Lower leg skin (tissue), 4 donors: ENCODE measurements around the gene RBM48. TPM values are rescaled to one million over a fixed set of nuclear protein-coding genes. Genes with fewer than 3 reads are reported as not detected.
A peak's percentile ranks its signal among the peaks of the same experiment; 100 is the strongest.
"Not testable (repeated sequence)": the region's sequence is repeated elsewhere in the genome, so short reads cannot be mapped to it uniquely, and the experiment has no call there.

Experiments used
- DNase-seq, 2 donors: peaks; one replicate each; pipeline ENCODE4 v3.0.0-alpha.2; 2019; ENCODE audit warnings: low spot score in 2 of 2
- H3K4me3 ChIP-seq: fragments of 200-600 bp; sonication (generic); 2 replicates; pipeline ENCODE4 v1.5.1; 2017; ENCODE audit warnings: mild to moderate bottlenecking, low read depth; ENCODE audit not compliant: poor library complexity, severe bottlenecking
- POLR2A ChIP-seq, 2 donors: fragments of 450-650 bp; IDR thresholded peaks; one replicate each; pipeline ENCODE4 v1.6.1; 2016 to 2017; ENCODE audit warnings: antibody characterized with exemption in 2 of 2, mild to moderate bottlenecking in 1 of 2, moderate library complexity in 1 of 2
- WGBS, 2 donors: methylation state at CpG; one replicate each; pipeline ENCODE4 v1.1.5; 2018; 5-methylcytosine and 5-hydroxymethylcytosine counted together
- intact Hi-C: fragments of 100-400 bp; cut with DNase I; formaldehyde crosslinking; loops from one replicate; pipeline ENCODE4 v1.15.0; 2023; ENCODE audit warnings: low total_unique reads
- total RNA-seq, 4 donors: library from RNA; depleted of rRNA; stranded (reverse); fragments of >200 nt; gene quantifications; one replicate each; pipeline ENCODE4 v1.1.0, GENCODE V29; 2016
- TF ChIP-seq, protein P1 (sequence below), 3 donors: fragments of 450-650 bp; IDR thresholded peaks; one replicate each; pipeline ENCODE4 v1.5.1; 2016; ENCODE audit warnings: antibody characterized with exemption in 3 of 3, mild to moderate bottlenecking in 3 of 3, moderate library complexity in 2 of 3

RBM48 gene
- total RNA-seq, 4 donors from 2014 or later = 7.5 to 16.4 (median 12.4) TPM

DNA sequence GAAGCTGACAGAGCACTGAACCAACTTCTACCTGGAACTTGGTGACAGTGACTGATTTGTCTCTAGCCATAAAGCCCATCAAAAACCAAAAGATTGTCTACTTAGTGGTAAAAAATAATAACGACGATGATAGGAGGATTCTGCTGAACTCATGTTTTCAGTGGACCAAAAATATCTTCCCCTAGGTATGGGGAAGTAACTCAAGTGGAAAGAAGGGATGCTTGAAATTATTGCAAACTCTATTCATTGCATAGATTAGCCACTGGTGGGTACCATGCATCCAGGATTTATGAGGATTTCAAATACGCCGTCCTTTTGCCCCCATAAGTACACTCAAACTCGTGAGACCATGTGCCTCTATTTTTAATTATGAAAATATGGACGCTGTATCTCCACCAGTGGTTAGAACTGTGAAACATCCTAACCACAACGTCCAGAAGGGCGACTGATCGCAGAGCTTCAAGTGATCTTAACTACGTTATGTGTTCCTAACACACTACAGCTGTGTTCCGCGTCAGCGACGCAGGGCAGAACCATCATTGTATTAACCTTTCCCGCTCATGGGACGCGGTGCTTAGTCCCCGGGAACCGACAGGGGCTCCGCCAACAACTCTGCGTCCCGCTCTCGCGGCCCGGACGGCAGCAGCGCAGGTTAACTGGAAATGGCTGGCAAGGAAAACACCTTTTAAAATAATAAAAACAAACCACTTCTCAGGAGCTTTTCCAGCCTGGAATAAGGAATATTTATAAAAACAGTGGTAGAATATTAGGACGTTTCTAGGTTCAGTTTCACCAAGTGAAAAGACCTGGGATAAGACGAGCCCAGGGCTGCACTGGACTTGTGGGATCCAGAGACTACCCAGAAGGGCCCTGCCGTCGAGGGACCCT is 1.1 kb upstream of the RBM48 start:
- TF ChIP-seq POLR2A (IDR thresholded peaks at IDR 0.05) = no peak
- TF ChIP-seq, protein P1, sequence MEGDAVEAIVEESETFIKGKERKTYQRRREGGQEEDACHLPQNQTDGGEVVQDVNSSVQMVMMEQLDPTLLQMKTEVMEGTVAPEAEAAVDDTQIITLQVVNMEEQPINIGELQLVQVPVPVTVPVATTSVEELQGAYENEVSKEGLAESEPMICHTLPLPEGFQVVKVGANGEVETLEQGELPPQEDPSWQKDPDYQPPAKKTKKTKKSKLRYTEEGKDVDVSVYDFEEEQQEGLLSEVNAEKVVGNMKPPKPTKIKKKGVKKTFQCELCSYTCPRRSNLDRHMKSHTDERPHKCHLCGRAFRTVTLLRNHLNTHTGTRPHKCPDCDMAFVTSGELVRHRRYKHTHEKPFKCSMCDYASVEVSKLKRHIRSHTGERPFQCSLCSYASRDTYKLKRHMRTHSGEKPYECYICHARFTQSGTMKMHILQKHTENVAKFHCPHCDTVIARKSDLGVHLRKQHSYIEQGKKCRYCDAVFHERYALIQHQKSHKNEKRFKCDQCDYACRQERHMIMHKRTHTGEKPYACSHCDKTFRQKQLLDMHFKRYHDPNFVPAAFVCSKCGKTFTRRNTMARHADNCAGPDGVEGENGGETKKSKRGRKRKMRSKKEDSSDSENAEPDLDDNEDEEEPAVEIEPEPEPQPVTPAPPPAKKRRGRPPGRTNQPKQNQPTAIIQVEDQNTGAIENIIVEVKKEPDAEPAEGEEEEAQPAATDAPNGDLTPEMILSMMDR (IDR thresholded peaks at IDR 0.05) = no peak
- WGBS, 2 donors = 1% methylated on average over 31 of the region's 31 CpGs
- intact Hi-C loops = no loop called here
- H3K4me3 ChIP-seq = peak overlapping the region; percentile 90
- DNase-seq = peak; percentile 25 to 87

DNA sequence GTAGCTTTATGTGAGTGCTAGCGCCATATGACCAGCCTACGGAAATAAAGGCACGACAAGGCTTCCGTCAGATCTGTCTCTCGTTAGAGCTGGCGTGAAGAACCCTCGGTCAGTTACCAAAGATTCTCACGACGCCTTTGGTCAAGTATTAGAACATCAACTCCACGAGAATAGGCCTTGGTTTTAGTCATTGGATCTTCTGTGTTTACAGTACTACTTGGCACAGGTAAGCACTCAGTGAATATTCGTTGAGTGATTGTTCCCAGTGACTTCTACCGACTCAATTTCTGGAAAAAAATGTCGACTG is 316 bp downstream of the RBM48 start:
- 0% methylated on average over 13 of the region's 13 CpGs for WGBS, 2 donors
- intact Hi-C loops = no loop called here
- DNase-seq = no peak
- peak overlapping the region; percentile 64 for H3K4me3 ChIP-seq
- TF ChIP-seq, protein P1 (IDR thresholded peaks at IDR 0.05) = no peak
- no peak for TF ChIP-seq POLR2A (IDR thresholded peaks at IDR 0.05)

DNA sequence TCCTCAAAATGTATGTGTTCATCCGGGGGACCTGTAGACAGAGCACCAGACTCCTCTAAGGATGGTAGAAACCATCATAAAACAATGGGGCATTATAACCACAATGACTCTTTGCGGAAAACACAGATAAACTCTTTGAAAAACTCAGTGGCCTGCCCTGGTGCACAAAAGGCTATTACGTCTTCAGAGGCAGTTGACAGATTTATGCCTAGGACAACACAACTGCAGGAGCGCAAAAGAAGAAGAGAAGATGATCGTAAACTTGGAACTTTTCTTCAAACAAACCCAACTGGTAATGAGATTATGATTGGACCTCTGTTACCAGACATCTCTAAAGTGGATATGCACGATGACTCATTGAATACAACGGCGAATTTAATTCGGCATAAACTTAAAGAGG is 6.0 kb downstream of the RBM48 start:
- intact Hi-C loops = no loop called here
- DNase-seq = no peak
- 88 to 92% methylated on average over 9 of the region's 9 CpGs for WGBS, 2 donors
- TF ChIP-seq, protein P1 (IDR thresholded peaks at IDR 0.05) = no peak
- no peak for TF ChIP-seq POLR2A (IDR thresholded peaks at IDR 0.05)
- no peak overlapping the region for H3K4me3 ChIP-seq

DNA sequence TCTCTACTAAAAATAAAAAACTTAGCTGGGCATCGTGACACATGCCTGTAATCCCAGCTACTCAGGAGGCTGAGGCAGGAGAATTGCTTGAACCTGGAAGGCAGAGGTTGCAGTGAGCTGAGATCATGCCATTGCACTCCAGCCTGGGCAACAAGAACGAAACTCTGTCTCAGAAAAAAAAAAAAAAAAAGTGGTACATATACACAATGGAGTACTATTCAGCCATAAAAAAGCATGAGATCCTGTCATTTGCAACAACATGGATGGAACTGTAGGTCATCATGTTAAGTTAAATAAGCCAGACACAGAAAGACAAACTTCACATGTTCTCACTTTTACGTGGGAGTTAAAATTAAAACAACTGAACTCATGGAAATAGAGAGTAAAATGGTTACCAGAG is 14.9 kb downstream of the RBM48 start:
- WGBS, 2 donors = 93 to 97% methylated on average over 3 of the region's 3 CpGs
- H3K4me3 ChIP-seq, DNase-seq, intact Hi-C loops: not testable (repeated sequence)

DNA sequence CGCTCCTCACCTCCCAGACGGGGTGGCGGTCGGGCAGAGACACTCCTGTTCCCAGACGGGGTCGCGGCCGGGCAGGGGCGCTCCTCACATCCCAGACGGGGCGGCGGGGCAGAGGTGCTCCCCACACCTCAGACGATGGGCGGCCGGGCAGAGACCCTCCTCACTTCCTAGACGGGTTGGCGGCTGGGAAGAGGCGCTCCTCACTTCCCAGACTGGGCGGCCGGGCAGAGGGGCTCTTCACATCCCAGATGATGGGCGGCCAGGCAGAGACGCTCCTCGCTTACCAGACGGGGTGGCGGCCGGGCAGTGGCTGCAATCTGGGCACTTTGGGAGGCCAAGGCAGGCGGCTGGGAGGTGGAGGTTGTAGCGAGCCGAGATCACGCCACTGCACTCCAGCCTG is 16.5 kb downstream of the RBM48 start:
- DNase-seq, intact Hi-C loops, H3K4me3 ChIP-seq: not testable (repeated sequence)
- 95 to 97% methylated on average over 4 to 24 of the region's 30 CpGs for WGBS, 2 donors

DNA sequence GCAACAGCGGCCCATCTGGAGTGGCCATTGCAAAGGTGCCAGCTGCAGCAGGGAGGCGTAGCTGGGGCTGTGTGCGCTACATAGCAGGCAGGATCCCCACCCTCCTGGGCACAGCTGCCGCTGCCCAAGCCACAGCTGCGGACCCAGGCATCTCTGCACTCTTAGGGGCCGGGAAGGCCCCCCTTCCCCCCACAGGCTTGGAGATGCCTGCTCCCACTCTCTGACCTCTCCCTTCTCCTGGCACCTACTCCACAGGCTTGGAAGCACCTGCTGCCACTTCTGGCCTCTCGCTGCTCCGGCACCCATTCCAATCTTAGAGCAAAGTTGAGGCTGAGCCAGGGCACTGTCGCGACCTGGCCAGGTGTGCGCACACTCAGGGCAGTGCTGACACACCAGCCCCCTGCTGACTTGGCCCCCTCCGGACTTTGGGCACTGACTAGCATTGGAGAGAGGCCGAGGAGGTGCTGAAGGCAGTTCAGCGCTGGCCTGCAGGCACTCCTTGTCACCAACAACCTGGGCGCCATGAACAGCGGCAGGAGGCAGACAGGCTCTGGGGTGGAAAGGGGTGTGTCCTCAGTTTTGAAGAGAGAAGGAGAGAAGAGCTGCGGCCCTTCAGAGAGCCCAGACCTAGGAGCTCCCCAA is 18.4 kb downstream of the RBM48 start:
- DNase-seq = no peak
- WGBS, 2 donors = 91 to 93% methylated on average over 13 to 17 of the region's 17 CpGs

More for the DNA sequence above, 18.4 kb downstream of the RBM48 start:
- intact Hi-C loops = no loop called here
- TF ChIP-seq, protein P1 (IDR thresholded peaks at IDR 0.05) = no peak
- no peak for TF ChIP-seq POLR2A (IDR thresholded peaks at IDR 0.05)
- H3K4me3 ChIP-seq = no peak overlapping the region
